GM21526 (cell line): ENCODE results near the gene OR5B12.
A peak's percentile ranks its signal among the peaks of the same experiment; 100 is the strongest.
"Not testable (repeated sequence)": the region's sequence is repeated elsewhere in the genome, so short reads cannot be mapped to it uniquely, and the experiment has no call there.

Experiments used
- ATAC-seq: cut with Tn5 transposase; IDR thresholded peaks from one replicate; pipeline ENCODE4 v1.9.1; 2021; ENCODE audit warnings: moderate library complexity; ENCODE audit not compliant: unreplicated experiment, low FRiP score

The OR5B12 gene

GRCh38 chr11:58442136-58442535, at the start of gene OR5B12:
Gene OR5B12 (minus strand): TSS chr11:58442236. CDS start chr11:58440151, 2,085 bp downstream.
- ATAC-seq: no peak

GRCh38 chr11:58490827-58491226, 48.8 kb upstream of the OR5B12 start:
- no peak for ATAC-seq

- ATAC-seq: no peak
These were observed 45.1 kb upstream of the OR5B12 start for GRCh38 chr11:58487170-58487569.

- no peak for ATAC-seq
These were observed 43.9 kb upstream of the OR5B12 start for GRCh38 chr11:58485961-58486360.

GRCh38 chr11:58471892-58472291, 29.9 kb upstream of the OR5B12 start:
- no peak for ATAC-seq

GRCh38 chr11:58466293-58466692, 24.3 kb upstream of the OR5B12 start:
- no peak for ATAC-seq

- ATAC-seq: no peak
These were observed 23.7 kb upstream of the OR5B12 start for GRCh38 chr11:58465690-58466089.

GRCh38 chr11:58451585-58451984, 9.5 kb upstream of the OR5B12 start:
- no peak for ATAC-seq

GRCh38 chr11:58446294-58446693, 4.3 kb upstream of the OR5B12 start:
- ATAC-seq: no peak

- ATAC-seq: no peak
These were observed 2.3 kb upstream of the OR5B12 start for GRCh38 chr11:58444300-58444699.

- no peak for ATAC-seq
These were observed 3.5 kb downstream of the OR5B12 start for GRCh38 chr11:58438486-58438885.

- no peak for ATAC-seq
These were observed 7.8 kb downstream of the OR5B12 start for GRCh38 chr11:58434217-58434616.

GRCh38 chr11:58433638-58434203, 8.3 kb downstream of the OR5B12 start:
- ATAC-seq: peak; percentile 77

- no peak for ATAC-seq
These were observed 12.8 kb downstream of the OR5B12 start for GRCh38 chr11:58429273-58429672.

GRCh38 chr11:58428021-58428420, 14.0 kb downstream of the OR5B12 start, which contains the start of gene OR5B2:
Gene OR5B2 (minus strand): TSS chr11:58428121. CDS start chr11:58423261, 4,860 bp downstream.
- ATAC-seq: no peak

GRCh38 chr11:58406774-58407173, 35.3 kb downstream of the OR5B12 start, which contains the start of gene OR5B3:
Gene OR5B3 (minus strand): TSS chr11:58406874. CDS start chr11:58403409, 3,465 bp downstream.
- ATAC-seq: no peak

- not testable (repeated sequence) for ATAC-seq
These were observed 42.4 kb downstream of the OR5B12 start for GRCh38 chr11:58399622-58400021.

GRCh38 chr11:58395581-58395980, 46.5 kb downstream of the OR5B12 start:
- no peak for ATAC-seq

- ATAC-seq: no peak
These were observed 47.8 kb downstream of the OR5B12 start for GRCh38 chr11:58394195-58394594.

GRCh38 chr11:58392746-58393145, 49.3 kb downstream of the OR5B12 start:
- ATAC-seq: no peak

- no peak for ATAC-seq
These were observed 50.2 kb downstream of the OR5B12 start for GRCh38 chr11:58391879-58392278.

- ATAC-seq: no peak
These were observed 51.4 kb downstream of the OR5B12 start for GRCh38 chr11:58390551-58391063.
